Naive thymus-derived CD8-positive, alpha-beta T cell (primary cell): ENCODE measurements around the gene ZBTB38. TPM values are rescaled to one million over a fixed set of nuclear protein-coding genes. Genes with fewer than 3 reads are reported as not detected.

Experiments
- ATAC-seq, 2 donors: fragments of 150-1000 bp; cut with Tn5 transposase in 1 of 2; sonication (Bioruptor Pico), chemical (Tn5 transposase) in 1 of 2; 1 replicate in 1 of 2; 2 replicates in 1 of 2; pipeline ENCODE4 v1.10.0; 2021; ENCODE audit warnings: mild to moderate bottlenecking in 2 of 2, moderate library complexity in 2 of 2
- POLR2A ChIA-PET: fragments of 350-600 bp; sonication (Branson Sonifier 250); formaldehyde crosslinking; loops from one replicate; lab custom pipeline; 2021; ENCODE audit warnings: antibody characterized with exemption; lab: Charles Lee
- DNase-seq, 10 donors: peaks; one replicate each; pipeline versions ENCODE4 v3.0.0 to v3.0.0-alpha.2; 2020 to 2022
- H3K27ac Mint-ChIP-seq, 10 donors: one replicate each; pipeline ENCODE4 v1.8.0; 2020 to 2022; ENCODE audit warnings: mild to moderate bottlenecking in 10 of 10, mixed read lengths in 10 of 10, moderate library complexity in 4 of 10, inconsistent platforms in 1 of 10
- H3K27me3 Mint-ChIP-seq, 5 donors: one replicate each; pipeline ENCODE4 v1.8.0; 2021 to 2022; ENCODE audit warnings: mixed read lengths in 5 of 5
- H3K36me3 Mint-ChIP-seq, 3 donors: one replicate each; pipeline ENCODE4 v1.8.0; 2020 to 2022; ENCODE audit warnings: mixed read lengths in 3 of 3, mild to moderate bottlenecking in 2 of 3, inconsistent platforms in 1 of 3
- H3K4me1 Mint-ChIP-seq, 4 donors: one replicate each; pipeline ENCODE4 v1.8.0; 2021 to 2022; ENCODE audit warnings: mixed read lengths in 4 of 4
- H3K4me3 Mint-ChIP-seq, 10 donors: one replicate each; pipeline ENCODE4 v1.8.0; 2020 to 2022; ENCODE audit warnings: mild to moderate bottlenecking in 10 of 10, mixed read lengths in 10 of 10, moderate library complexity in 6 of 10, inconsistent platforms in 1 of 10
- H3K9me3 Mint-ChIP-seq, 9 donors: one replicate each; pipeline ENCODE4 v1.8.0; 2020 to 2022; ENCODE audit warnings: mixed read lengths in 9 of 9, mild to moderate bottlenecking in 3 of 9, inconsistent platforms in 1 of 9, moderate library complexity in 1 of 9
- polyA plus RNA-seq, 3 donors: library from polyadenylated mRNA; unstranded; fragments of 300-500 nt; fragmentation: Illumina TruSeq; gene quantifications; one replicate each; pipeline ENCODE4 v1.2.3, GENCODE V29; 2021
- total RNA-seq, 8 experiments: library from RNA in 2 of 8; stranded (reverse) in 2 of 8; gene quantifications; one replicate each; pipeline ENCODE4 v1.2.3 and lab custom pipeline; 2021 to 2026

Gene ZBTB38
- total and polyA plus RNA-seq, 5 experiments from 2014 or later = 48.3 to 118 (median 56.5) TPM

- ATAC-seq (no peak), DNase-seq (no peak)
- Mint-ChIP-seq H3K4me1 (peaks cover 0 to 6% (median 2%) of the 10 kb centered on the region in 4 donors), H3K27me3 (peaks cover 0 to 8% (median 0%) of the 10 kb centered on the region in 5 donors), H3K36me3 (peaks cover 0 to 3% (median 1%) of the 10 kb centered on the region in 3 donors), H3K9me3 (peaks cover 0 to 11% (median 0%) of the 10 kb centered on the region in 9 donors), H3K27ac (no peak overlapping the region), H3K4me3 (no peak overlapping the region)
- POLR2A ChIA-PET = interaction anchor here (0.7 kb wide), 2 partner anchors 11 to 97 kb away, joined by 3 read pairs; no protein-coding TSS in a partner anchor
Observed at GRCh38 chr3:141343077-141343476, 25.2 kb upstream of the ZBTB38 start.

GRCh38 chr3:141343865-141344271, 24.4 kb upstream of the ZBTB38 start:
- ATAC-seq (no peak), DNase-seq (no peak)
- POLR2A ChIA-PET = no interaction called here
- H3K4me1 Mint-ChIP-seq = peaks cover 0 to 6% (median under 1%) of the 10 kb centered on the region in 4 donors
- no peak overlapping the region for H3K27ac Mint-ChIP-seq
- peaks cover 0 to 11% (median 0%) of the 10 kb centered on the region in 9 donors for H3K9me3 Mint-ChIP-seq
- H3K27me3 Mint-ChIP-seq = peaks cover 0 to 8% (median 0%) of the 10 kb centered on the region in 5 donors
- no peak overlapping the region for H3K4me3 Mint-ChIP-seq
- peaks cover 0 to 3% (median 1%) of the 10 kb centered on the region in 3 donors for H3K36me3 Mint-ChIP-seq

- Mint-ChIP-seq H3K27me3 (peaks cover 0 to 7% (median 0%) of the 10 kb centered on the region in 5 donors), H3K27ac (no peak overlapping the region), H3K9me3 (peaks cover 0 to 11% (median 4%) of the 10 kb centered on the region in 9 donors), H3K4me1 (peaks cover 0 to 6% (median 0%) of the 10 kb centered on the region in 4 donors), H3K36me3 (peaks cover 0 to 7% (median 3%) of the 10 kb centered on the region in 3 donors), H3K4me3 (no peak overlapping the region)
- no peak for DNase-seq
- ATAC-seq = no peak
- POLR2A ChIA-PET = interaction anchor here (0.5 to 0.7 kb wide), 2 partner anchors 33 to 1066 kb away, joined by 3 read pairs; no protein-coding TSS in a partner anchor
Observed at GRCh38 chr3:141345528-141345927, 22.8 kb upstream of the ZBTB38 start.

- POLR2A ChIA-PET = interaction anchor here (0.5 kb wide), 1 partner anchor 1065 kb away, joined by 3 read pairs; no protein-coding TSS in a partner anchor
- Mint-ChIP-seq H3K4me3 (no peak overlapping the region), H3K27ac (no peak overlapping the region), H3K27me3 (peaks cover 0 to 7% (median 0%) of the 10 kb centered on the region in 5 donors), H3K36me3 (peaks cover 0 to 7% (median 3%) of the 10 kb centered on the region in 3 donors), H3K9me3 (peaks cover 0 to 9% (median 4%) of the 10 kb centered on the region in 9 donors), H3K4me1 (peaks cover 0 to 6% (median 0%) of the 10 kb centered on the region in 4 donors)
- no peak for ATAC-seq
- no peak for DNase-seq
Observed at GRCh38 chr3:141346007-141346406, 22.3 kb upstream of the ZBTB38 start.

GRCh38 chr3:141346418-141346817, 21.9 kb upstream of the ZBTB38 start:
- no peak for DNase-seq
- H3K4me1 Mint-ChIP-seq = peaks cover 0 to 6% (median 0%) of the 10 kb centered on the region in 4 donors
- no peak overlapping the region for H3K27ac Mint-ChIP-seq
- peaks cover 0 to 3% (median 0%) of the 10 kb centered on the region in 5 donors for H3K27me3 Mint-ChIP-seq
- POLR2A ChIA-PET = no interaction called here
- peaks cover 0 to 7% (median 4%) of the 10 kb centered on the region in 9 donors for H3K9me3 Mint-ChIP-seq
- ATAC-seq = no peak
- H3K4me3 Mint-ChIP-seq = no peak overlapping the region
- peaks cover 0 to 7% (median under 1%) of the 10 kb centered on the region in 3 donors for H3K36me3 Mint-ChIP-seq

GRCh38 chr3:141346839-141347238, 21.5 kb upstream of the ZBTB38 start:
- DNase-seq = no peak
- H3K9me3 Mint-ChIP-seq = peaks cover 0 to 7% (median under 1%) of the 10 kb centered on the region in 9 donors
- H3K27ac Mint-ChIP-seq = no peak overlapping the region
- H3K4me3 Mint-ChIP-seq = no peak overlapping the region
- peaks cover 0 to 2% (median 0%) of the 10 kb centered on the region in 5 donors for H3K27me3 Mint-ChIP-seq
- peaks cover 0 to 6% (median 0%) of the 10 kb centered on the region in 4 donors for H3K4me1 Mint-ChIP-seq
- H3K36me3 Mint-ChIP-seq = peaks cover 0 to 6% (median 0%) of the 10 kb centered on the region in 3 donors
- POLR2A ChIA-PET = no interaction called here
- no peak for ATAC-seq

- no peak for DNase-seq
- Mint-ChIP-seq H3K9me3 (peaks cover 0 to 7% (median 0%) of the 10 kb centered on the region in 9 donors), H3K4me3 (no peak overlapping the region), H3K4me1 (peaks cover 0 to 6% (median 0%) of the 10 kb centered on the region in 4 donors), H3K27me3 (peaks cover 0 to 8% (median 3%) of the 10 kb centered on the region in 5 donors), H3K27ac (no peak overlapping the region), H3K36me3 (peaks cover 0 to 6% (median 0%) of the 10 kb centered on the region in 3 donors)
- POLR2A ChIA-PET = interaction anchor here (1.6 kb wide), 1 partner anchor 54 kb away, joined by 3 read pairs; no protein-coding TSS in a partner anchor
- ATAC-seq = no peak
Observed at GRCh38 chr3:141348837-141349236, 19.5 kb upstream of the ZBTB38 start.

- Mint-ChIP-seq H3K27me3 (peaks cover 0 to 8% (median 3%) of the 10 kb centered on the region in 5 donors), H3K36me3 (peaks cover 0 to 6% (median 0%) of the 10 kb centered on the region in 3 donors), H3K4me3 (no peak overlapping the region), H3K4me1 (peaks cover 0 to 5% (median 0%) of the 10 kb centered on the region in 4 donors), H3K27ac (no peak overlapping the region), H3K9me3 (peaks cover 0 to 7% (median 0%) of the 10 kb centered on the region in 9 donors)
- ATAC-seq (no peak), DNase-seq (no peak)
- POLR2A ChIA-PET = interaction anchor here (1.6 kb wide), 1 partner anchor 53 kb away, joined by 3 read pairs; no protein-coding TSS in a partner anchor
Observed at GRCh38 chr3:141349711-141350110, 18.6 kb upstream of the ZBTB38 start.

GRCh38 chr3:141350666-141351065, 17.6 kb upstream of the ZBTB38 start:
- no peak overlapping the region for H3K27ac Mint-ChIP-seq
- DNase-seq = no peak
- H3K36me3 Mint-ChIP-seq = peaks cover 0 to 6% (median 0%) of the 10 kb centered on the region in 3 donors
- no peak for ATAC-seq
- no peaks in the 10 kb centered on the region for H3K4me1 Mint-ChIP-seq
- peaks cover 0 to 7% (median 0%) of the 10 kb centered on the region in 9 donors for H3K9me3 Mint-ChIP-seq
- no peak overlapping the region for H3K4me3 Mint-ChIP-seq
- H3K27me3 Mint-ChIP-seq = peaks cover 0 to 8% (median 3%) of the 10 kb centered on the region in 5 donors
- POLR2A ChIA-PET = no interaction called here

GRCh38 chr3:141352262-141352984, 15.9 kb upstream of the ZBTB38 start:
- Mint-ChIP-seq H3K27me3 (peaks cover 0 to 8% (median 3%) of the 10 kb centered on the region in 5 donors), H3K4me1 (no peaks in the 10 kb centered on the region), H3K27ac (no peak overlapping the region), H3K9me3 (peaks cover 0 to 7% (median 0%) of the 10 kb centered on the region in 9 donors), H3K36me3 (peaks cover 0 to 6% (median 0%) of the 10 kb centered on the region in 3 donors), H3K4me3 (no peak overlapping the region)
- POLR2A ChIA-PET = no interaction called here
- no peak for ATAC-seq
- no peak for DNase-seq

- no peak overlapping the region for H3K4me3 Mint-ChIP-seq
- no peaks in the 10 kb centered on the region for H3K4me1 Mint-ChIP-seq
- POLR2A ChIA-PET = interaction anchor here (0.6 kb wide), 1 partner anchor 1063 kb away, joined by 5 read pairs; no protein-coding TSS in a partner anchor
- H3K9me3 Mint-ChIP-seq = peaks cover 0 to 7% (median 0%) of the 10 kb centered on the region in 9 donors
- no peak overlapping the region for H3K27ac Mint-ChIP-seq
- peaks cover 0 to 8% (median 3%) of the 10 kb centered on the region in 5 donors for H3K27me3 Mint-ChIP-seq
- peaks cover 0 to 6% (median 0%) of the 10 kb centered on the region in 3 donors for H3K36me3 Mint-ChIP-seq
- DNase-seq (no peak), ATAC-seq (no peak)
Observed at GRCh38 chr3:141353652-141354495, 14.4 kb upstream of the ZBTB38 start.

GRCh38 chr3:141354517-141354916, 13.8 kb upstream of the ZBTB38 start:
- Mint-ChIP-seq H3K27ac (no peak overlapping the region), H3K4me1 (no peaks in the 10 kb centered on the region), H3K36me3 (peaks cover 0 to 3% (median 0%) of the 10 kb centered on the region in 3 donors), H3K27me3 (peaks cover 0 to 8% (median 3%) of the 10 kb centered on the region in 5 donors), H3K9me3 (peaks cover 0 to 4% (median 0%) of the 10 kb centered on the region in 9 donors), H3K4me3 (no peak overlapping the region)
- no peak for DNase-seq
- POLR2A ChIA-PET = interaction anchor here (0.6 kb wide), 1 partner anchor 1062 kb away, joined by 5 read pairs; no protein-coding TSS in a partner anchor
- no peak for ATAC-seq
